Chondrocyte (in vitro differentiated cells): ENCODE results near the gene SLC16A3. TPM values are rescaled to one million over a fixed set of nuclear protein-coding genes. Genes with fewer than 3 reads are reported as not detected.

Source experiments
- DNase-seq: peaks from one replicate; pipeline ENCODE4 v3.0.0; 2021; ENCODE audit warnings: mixed read lengths, low spot score
- H3K27ac Mint-ChIP-seq: one replicate; pipeline ENCODE4 v1.8.0; 2021; ENCODE audit warnings: mild to moderate bottlenecking, moderate library complexity, mixed read lengths; ENCODE audit not compliant: unreplicated experiment
- H3K27me3 Mint-ChIP-seq: 2 replicates; pipeline ENCODE4 v1.8.0; 2021; ENCODE audit warnings: low read depth, mixed read lengths
- H3K36me3 Mint-ChIP-seq: 2 replicates; pipeline ENCODE4 v1.8.0; 2021; ENCODE audit warnings: low read depth, mixed read lengths
- H3K4me1 Mint-ChIP-seq: 2 replicates; pipeline ENCODE4 v1.8.0; 2021; ENCODE audit warnings: low read depth, mild to moderate bottlenecking, mixed read lengths
- H3K4me3 Mint-ChIP-seq: one replicate; pipeline ENCODE4 v1.8.0; 2021; ENCODE audit warnings: mild to moderate bottlenecking, moderate library complexity, mixed read lengths; ENCODE audit not compliant: unreplicated experiment
- H3K9me3 Mint-ChIP-seq: 2 replicates; pipeline ENCODE4 v1.8.0; 2021; ENCODE audit warnings: low read depth, mixed read lengths
- CTCF ChIP-seq: fragments of 200-600 bp; sonication (generic); IDR thresholded peaks from 2 replicates; pipeline ENCODE4 v1.5.0; 2021; ENCODE audit warnings: antibody characterized with exemption, mild to moderate bottlenecking, moderate library complexity
- total RNA-seq: library from RNA; stranded (reverse); gene quantifications from 3 replicates; pipeline ENCODE4 v1.2.1, GENCODE V29; 2021

The SLC16A3 gene
- total RNA-seq, 1 donor from 2014 or later: 189 TPM

GRCh38 chr17:82274134-82275020 is 45.5 kb downstream of the SLC16A3 start:
- peak overlapping the region; percentile 17 for H3K27ac Mint-ChIP-seq
- H3K4me3 Mint-ChIP-seq: peak overlapping the region; percentile 82
- peaks cover 37% of the 10 kb centered on the region for H3K4me1 Mint-ChIP-seq
- H3K27me3 Mint-ChIP-seq: no peaks in the 10 kb centered on the region
- no peak for TF ChIP-seq CTCF
- no peaks in the 10 kb centered on the region for H3K9me3 Mint-ChIP-seq
- no peak for DNase-seq
- peaks cover 9% of the 10 kb centered on the region for H3K36me3 Mint-ChIP-seq

- Mint-ChIP-seq H3K9me3 (no peaks in the 10 kb centered on the region), H3K36me3 (peaks cover 7% of the 10 kb centered on the region), H3K27ac (no peak overlapping the region), H3K4me1 (peaks cover 28% of the 10 kb centered on the region), H3K4me3 (no peak overlapping the region), H3K27me3 (no peaks in the 10 kb centered on the region)
- no peak for DNase-seq
- no peak for TF ChIP-seq CTCF
Measured at GRCh38 chr17:82275326-82275725, 46.5 kb downstream of the SLC16A3 start.

- H3K27ac Mint-ChIP-seq: no peak overlapping the region
- no peaks in the 10 kb centered on the region for H3K27me3 Mint-ChIP-seq
- TF ChIP-seq CTCF: no peak
- H3K4me1 Mint-ChIP-seq: peaks cover 15% of the 10 kb centered on the region
- H3K9me3 Mint-ChIP-seq: no peaks in the 10 kb centered on the region
- DNase-seq: no peak
- peaks cover 4% of the 10 kb centered on the region for H3K36me3 Mint-ChIP-seq
- no peak overlapping the region for H3K4me3 Mint-ChIP-seq
Measured at GRCh38 chr17:82276938-82277337, 48.1 kb downstream of the SLC16A3 start.

GRCh38 chr17:82277851-82278250 is 49.0 kb downstream of the SLC16A3 start:
- Mint-ChIP-seq H3K4me3 (no peak overlapping the region), H3K4me1 (peaks cover 10% of the 10 kb centered on the region), H3K27ac (no peak overlapping the region), H3K9me3 (no peaks in the 10 kb centered on the region), H3K36me3 (peaks cover 1% of the 10 kb centered on the region), H3K27me3 (no peaks in the 10 kb centered on the region)
- TF ChIP-seq CTCF: no peak
- DNase-seq: no peak

- H3K27ac Mint-ChIP-seq: no peak overlapping the region
- peaks cover 15% of the 10 kb centered on the region for H3K4me1 Mint-ChIP-seq
- no peaks in the 10 kb centered on the region for H3K27me3 Mint-ChIP-seq
- peaks cover 1% of the 10 kb centered on the region for H3K36me3 Mint-ChIP-seq
- TF ChIP-seq CTCF: no peak
- H3K4me3 Mint-ChIP-seq: no peak overlapping the region
- no peaks in the 10 kb centered on the region for H3K9me3 Mint-ChIP-seq
- no peak for DNase-seq
Measured at GRCh38 chr17:82278308-82278707, 49.5 kb downstream of the SLC16A3 start.
